K562 (cell line): Measurements from ENCODE around the gene KHSRP. TPM values are rescaled to one million over a fixed set of nuclear protein-coding genes. Genes with fewer than 3 reads are reported as not detected.

ENCODE experiments used
- BRD9 ChIP-seq: fragments of 450-650 bp; IDR thresholded peaks from 2 replicates; pipeline ENCODE4 v1.6.1; 2018; ENCODE audit warnings: low read depth; ENCODE audit not compliant: partially characterized antibody
- CREB5 ChIP-seq: fragments of 250-450 bp; sonication (Bioruptor Pico); IDR thresholded peaks from 2 replicates; pipeline ENCODE4 v1.5.0; 2020; ENCODE audit warnings: mild to moderate bottlenecking
- KLF6 ChIP-seq: fragments of 250-450 bp; sonication (Bioruptor Pico); IDR thresholded peaks from 2 replicates; pipeline ENCODE4 v1.4.0; 2020; ENCODE audit warnings: mild to moderate bottlenecking, moderate library complexity, borderline replicate concordance
- MXI1 ChIP-seq: IDR thresholded peaks from 2 replicates; pipeline ENCODE4 v1.6.1; 2011; ENCODE audit warnings: low read depth, mild to moderate bottlenecking, improper control_type of control experiment, low read length
- NCOA4 ChIP-seq: fragments of 450-650 bp; IDR thresholded peaks from 2 replicates; pipeline ENCODE4 v1.6.1; 2018; ENCODE audit warnings: mild to moderate bottlenecking; ENCODE audit not compliant: partially characterized antibody
- POLR2AphosphoS5 ChIP-seq: IDR thresholded peaks from 2 replicates; pipeline ENCODE4 v1.6.1; 2011; ENCODE audit warnings: mild to moderate bottlenecking, low read depth, low read length, moderate library complexity; ENCODE audit not compliant: control insufficient read depth, insufficient read depth
- POLR2B ChIP-seq: fragments of 450-650 bp; IDR thresholded peaks from 2 replicates; pipeline ENCODE4 v1.6.1; 2018; ENCODE audit warnings: low read depth; ENCODE audit not compliant: partially characterized antibody
- RAD51 ChIP-seq: fragments of 450-650 bp; IDR thresholded peaks from 2 replicates; pipeline ENCODE4 v1.7.1; 2016; ENCODE audit warnings: low read depth, mild to moderate bottlenecking, borderline replicate concordance
- RB1 ChIP-seq: fragments of 450-650 bp; IDR thresholded peaks from 2 replicates; pipeline ENCODE4 v1.6.1; 2017; ENCODE audit warnings: low read depth, mild to moderate bottlenecking
- RBFOX2 ChIP-seq: fragments of 200-400 bp; formaldehyde crosslinking; IDR thresholded peaks from 2 replicates; pipeline ENCODE4 v1.6.1; 2017; ENCODE audit warnings: low read depth, mild to moderate bottlenecking, low read length, moderate library complexity
- SIN3B ChIP-seq: fragments of 450-650 bp; IDR thresholded peaks from 2 replicates; pipeline ENCODE4 v1.6.1; 2017; ENCODE audit warnings: low read depth, mild to moderate bottlenecking, moderate library complexity
- SMAD4 ChIP-seq: fragments of 250-450 bp; sonication (Bioruptor Pico); conservative IDR thresholded peaks from 2 replicates; pipeline ENCODE4 v1.8.0; 2021; ENCODE audit warnings: inconsistent platforms, mild to moderate bottlenecking, moderate library complexity
- TAL1 ChIP-seq: fragments of 450-650 bp; IDR thresholded peaks from 2 replicates; pipeline ENCODE4 v1.6.1; 2016; ENCODE audit warnings: mild to moderate bottlenecking
- TFAP4 ChIP-seq: sonication (generic); formaldehyde crosslinking; IDR thresholded peaks from 2 replicates; pipeline ENCODE4 v1.8.0; 2022; ENCODE audit warnings: missing genetic modification reagents, mild to moderate bottlenecking, moderate library complexity, borderline replicate concordance
- TRIM25 ChIP-seq: fragments of 450-650 bp; IDR thresholded peaks from 2 replicates; pipeline ENCODE4 v1.7.0; 2016; ENCODE audit warnings: borderline replicate concordance
- ZNF263 ChIP-seq: sonication (generic); formaldehyde crosslinking; IDR thresholded peaks from 2 replicates; pipeline ENCODE4 v1.8.0; 2022; ENCODE audit warnings: mild to moderate bottlenecking, missing genetic modification reagents, borderline replicate concordance
- ZNF436 ChIP-seq: fragments of 250-450, 450-650 bp; sonication (Bioruptor Pico); formaldehyde crosslinking; IDR thresholded peaks from 2 replicates; pipeline ENCODE4 v1.7.0; 2020; ENCODE audit warnings: mild to moderate bottlenecking
- ZNF609 ChIP-seq: sonication (generic); formaldehyde crosslinking; IDR thresholded peaks from 2 replicates; pipeline ENCODE4 v1.8.1; 2023; ENCODE audit warnings: missing genetic modification reagents, mild to moderate bottlenecking, borderline replicate concordance
- polyA plus RNA-seq, 8 experiments: library from polyadenylated mRNA; depleted of rRNA in 4 of 8; stranded (reverse) in 5 of 8; unstranded in 3 of 8; fragments of >200 nt; fragmentation: Nextera tagmentation in 2 of 8; fragmentation: Illumina TruSeq in 1 of 8; extraction: Ambion mirVana in 2 of 8; extraction: Trizol in 1 of 8; gene quantifications; 2 replicates each; pipeline versions ENCODE4 v1.2.1 to v1.2.3, GENCODE V29; 2011 to 2014; ENCODE audit warnings: inconsistent platforms in 1 of 8, missing spikeins in 1 of 8
- total RNA-seq, 7 experiments: library from RNA; depleted of rRNA in 6 of 7; stranded (reverse); fragments of >200 nt in 6 of 7; fragmentation: Illumina TruSeq in 2 of 7; extraction: Trizol in 2 of 7; gene quantifications; 2 replicates each; pipeline versions ENCODE4 v1.2.1 to v1.2.3, GENCODE V29; 2011 to 2021; ENCODE audit warnings: low replicate concordance in 1 of 7

KHSRP gene
- total and polyA plus RNA-seq, 9 of the 15 experiments (the other 6 are each of a cell fraction or from before 2014, with no cell fraction given), result 4.2 to 564 (median 139) TPM

- TF ChIP-seq KLF6 (CRISPR knock-in tag) (no peak), POLR2AphosphoS5 (peak; percentile 65; the same call in 1 of the 2 replicates), NCOA4 (no peak), ZNF609 (CRISPR knock-in tag) (0 out of 2 replicates have a peak, but pooled peaks have one; percentile 10), RBFOX2 (peak; percentile 85), CREB5 (CRISPR knock-in tag) (no peak), POLR2B (peak; percentile 40), ZNF263 (CRISPR knock-in tag) (peak; percentile 94), SMAD4 (CRISPR knock-in tag) (0 out of 2 replicates have a peak, but pooled peaks have one; percentile 25), ZNF436 (CRISPR knock-in tag) (no peak), RAD51 (peak; percentile 8; the same call in 1 of the 2 replicates), SIN3B (0 out of 2 replicates have a peak, but pooled peaks have one; percentile 35), RB1 (peak; percentile 86), MXI1 (0 out of 2 replicates have a peak, but pooled peaks have one; percentile 31), TAL1 (no peak), BRD9 (no peak), TFAP4 (CRISPR knock-in tag) (0 out of 2 replicates have a peak, but pooled peaks have one; percentile 9), TRIM25 (no peak)
Measured at GRCh38 chr19:6424195-6424938, at the start of gene KHSRP (continued).
